Measurements from ENCODE around the gene LRP8.

LRP8 gene

DNA sequence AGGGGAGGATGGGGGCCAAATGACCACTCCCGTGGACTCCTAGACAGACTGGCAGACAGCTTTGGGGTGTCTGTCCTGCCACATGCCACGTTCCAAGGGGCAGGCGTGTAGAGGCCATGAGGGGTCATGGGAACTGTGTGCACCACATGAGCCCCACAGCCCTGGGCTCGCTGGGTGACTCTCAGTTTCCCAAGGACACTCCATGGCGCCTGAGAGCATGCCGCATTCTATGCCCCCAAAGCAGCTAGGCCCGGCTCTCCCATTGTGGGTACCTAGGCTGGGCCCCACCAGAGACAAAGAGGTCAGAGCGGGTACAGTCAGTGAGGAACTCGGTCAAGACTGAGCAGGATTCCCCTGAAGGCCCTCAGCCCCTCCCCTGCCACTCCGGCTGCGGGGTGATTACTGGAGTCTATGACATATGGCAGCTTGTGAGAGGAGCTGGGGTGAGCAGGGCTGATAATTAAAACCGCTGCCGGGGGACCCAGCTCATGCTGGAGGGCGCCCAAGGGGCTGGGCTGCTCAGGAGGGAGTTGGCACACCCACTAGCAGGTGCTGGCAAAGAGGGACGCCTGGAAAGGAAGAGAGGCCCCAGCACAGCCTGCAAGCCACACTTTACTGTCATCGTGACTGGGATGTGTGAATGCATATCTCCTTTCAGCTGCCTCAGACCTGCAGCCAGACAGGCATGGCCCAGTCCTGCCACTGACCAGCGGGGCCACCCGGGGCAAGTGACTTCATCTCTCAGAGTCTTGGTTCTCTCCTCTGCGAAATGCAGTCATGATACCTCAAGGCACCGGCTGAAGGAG lies 8.4 kb downstream of the LRP8 start:
- TF ChIP-seq, protein P1, sequence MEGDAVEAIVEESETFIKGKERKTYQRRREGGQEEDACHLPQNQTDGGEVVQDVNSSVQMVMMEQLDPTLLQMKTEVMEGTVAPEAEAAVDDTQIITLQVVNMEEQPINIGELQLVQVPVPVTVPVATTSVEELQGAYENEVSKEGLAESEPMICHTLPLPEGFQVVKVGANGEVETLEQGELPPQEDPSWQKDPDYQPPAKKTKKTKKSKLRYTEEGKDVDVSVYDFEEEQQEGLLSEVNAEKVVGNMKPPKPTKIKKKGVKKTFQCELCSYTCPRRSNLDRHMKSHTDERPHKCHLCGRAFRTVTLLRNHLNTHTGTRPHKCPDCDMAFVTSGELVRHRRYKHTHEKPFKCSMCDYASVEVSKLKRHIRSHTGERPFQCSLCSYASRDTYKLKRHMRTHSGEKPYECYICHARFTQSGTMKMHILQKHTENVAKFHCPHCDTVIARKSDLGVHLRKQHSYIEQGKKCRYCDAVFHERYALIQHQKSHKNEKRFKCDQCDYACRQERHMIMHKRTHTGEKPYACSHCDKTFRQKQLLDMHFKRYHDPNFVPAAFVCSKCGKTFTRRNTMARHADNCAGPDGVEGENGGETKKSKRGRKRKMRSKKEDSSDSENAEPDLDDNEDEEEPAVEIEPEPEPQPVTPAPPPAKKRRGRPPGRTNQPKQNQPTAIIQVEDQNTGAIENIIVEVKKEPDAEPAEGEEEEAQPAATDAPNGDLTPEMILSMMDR (conservative IDR thresholded peaks at IDR 0.05): no peak
- H3K27ac ChIP-seq: no peak overlapping the region

DNA sequence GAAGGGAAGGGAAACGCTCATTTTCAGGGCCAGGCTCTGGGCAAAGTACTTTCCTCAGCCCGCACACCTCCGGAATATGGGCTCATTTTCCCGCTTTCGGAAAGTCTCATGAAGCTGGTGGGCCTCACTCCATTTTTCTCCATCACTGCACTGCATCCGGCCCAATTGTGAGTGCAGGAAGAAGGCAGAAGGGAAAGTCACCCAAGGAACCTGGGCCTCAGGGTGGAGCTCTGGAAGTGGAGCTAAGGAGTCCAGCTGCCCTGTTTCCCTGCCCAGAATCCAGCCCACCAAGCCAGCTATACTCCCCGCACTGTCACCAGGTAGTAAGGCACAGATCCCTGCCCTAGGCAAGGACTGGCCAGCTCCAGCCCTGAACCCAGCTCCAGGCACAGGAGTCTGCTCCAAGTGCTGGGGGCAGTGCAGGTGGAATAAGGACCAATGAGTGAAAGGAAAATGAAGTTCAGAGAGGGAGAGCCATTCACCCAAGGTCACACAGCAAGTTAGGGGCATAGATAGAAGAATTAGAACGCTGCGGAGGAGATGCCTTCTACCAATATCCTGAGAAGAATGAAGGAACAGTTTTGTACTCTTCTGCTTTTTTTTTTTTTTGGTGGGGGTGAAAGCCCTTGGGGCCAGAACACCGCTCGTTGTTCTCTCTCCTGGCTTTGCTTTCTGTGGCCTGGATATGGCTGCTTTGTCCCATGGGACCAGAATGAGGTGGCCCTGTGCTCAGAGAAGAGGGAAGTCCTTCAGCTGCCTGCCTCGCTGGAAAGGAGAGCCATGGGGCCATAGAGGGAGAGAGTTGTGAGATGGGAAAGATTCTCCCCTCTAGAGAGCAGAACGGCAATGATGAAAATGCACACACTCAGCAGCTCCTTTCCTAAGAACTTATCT lies 10.0 kb downstream of the LRP8 start:
- TF ChIP-seq, protein P1 (conservative IDR thresholded peaks at IDR 0.05): no peak
- H3K27ac ChIP-seq: no peak overlapping the region

- H3K27ac ChIP-seq: no peak overlapping the region
- TF ChIP-seq, protein P1 (conservative IDR thresholded peaks at IDR 0.05): no peak
Measured at GRCh38 chr1:53316766-53317581, 10.9 kb downstream of the LRP8 start.

GRCh38 chr1:53316424-53316765 lies 11.5 kb downstream of the LRP8 start:
- H3K27ac ChIP-seq: no peak overlapping the region
- TF ChIP-seq, protein P1 (conservative IDR thresholded peaks at IDR 0.05): no peak

GRCh38 chr1:53315456-53316423 lies 12.1 kb downstream of the LRP8 start:
- TF ChIP-seq, protein P1 (conservative IDR thresholded peaks at IDR 0.05): no peak
- no peak overlapping the region for H3K27ac ChIP-seq

DNA sequence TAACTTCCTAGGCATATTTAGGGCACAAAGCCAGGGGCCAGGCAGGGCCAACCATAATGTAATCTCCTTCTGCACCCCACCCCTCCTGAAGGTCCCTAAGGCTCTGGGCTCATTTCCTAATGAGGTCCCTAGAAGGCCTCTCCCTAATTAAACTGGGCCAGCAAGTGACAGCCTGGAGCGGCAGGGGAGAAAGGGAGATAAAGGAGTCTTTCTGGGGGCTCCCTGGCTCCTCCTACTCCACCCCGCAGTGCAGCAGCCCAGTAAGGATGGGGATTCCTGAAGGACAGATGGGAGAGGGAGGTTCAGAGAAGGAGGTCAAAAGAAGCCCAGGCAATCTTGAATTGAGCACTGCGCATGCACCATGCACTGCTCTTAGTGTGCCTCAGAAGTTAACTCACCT lies 12.8 kb downstream of the LRP8 start:
- TF ChIP-seq, protein P1 (conservative IDR thresholded peaks at IDR 0.05): no peak
- H3K27ac ChIP-seq: no peak overlapping the region

All from VCaP (cell line).